Measurements from ENCODE around the gene TTC28.

Gene TTC28

GRCh38 chr22:28435140-28435768 is 244.4 kb downstream of the TTC28 start:
- no peak for DNase-seq

GRCh38 chr22:28430466-28431025 is 249.1 kb downstream of the TTC28 start:
- DNase-seq: peak in 1 of 2 experiments; percentile 34

- no peak for DNase-seq
Observed at GRCh38 chr22:28429711-28430110, 249.9 kb downstream of the TTC28 start.

- DNase-seq: no peak
Observed at GRCh38 chr22:28428271-28428670, 251.4 kb downstream of the TTC28 start.

- DNase-seq: no peak
Observed at GRCh38 chr22:28426346-28427132, 253.1 kb downstream of the TTC28 start.

- DNase-seq: no peak
Observed at GRCh38 chr22:28425211-28425610, 254.4 kb downstream of the TTC28 start.

GRCh38 chr22:28424427-28425080 is 255.1 kb downstream of the TTC28 start:
- DNase-seq: peak; percentile 58 to 75

- DNase-seq: no peak
Observed at GRCh38 chr22:28419919-28420318, 259.7 kb downstream of the TTC28 start.

- no peak for DNase-seq
Observed at GRCh38 chr22:28418008-28418407, 261.6 kb downstream of the TTC28 start.

- no peak for DNase-seq
Observed at GRCh38 chr22:28417431-28417830, 262.2 kb downstream of the TTC28 start.

- no peak for DNase-seq
Observed at GRCh38 chr22:28414913-28415312, 264.7 kb downstream of the TTC28 start.

- no peak for DNase-seq
Observed at GRCh38 chr22:28413612-28414399, 265.8 kb downstream of the TTC28 start.

GRCh38 chr22:28412109-28412508 is 267.5 kb downstream of the TTC28 start:
- DNase-seq: no peak

- no peak for DNase-seq
Observed at GRCh38 chr22:28411125-28411524, 268.5 kb downstream of the TTC28 start.

GRCh38 chr22:28410050-28410816 is 269.4 kb downstream of the TTC28 start:
- DNase-seq: no peak

- no peak for DNase-seq
Observed at GRCh38 chr22:28408709-28409108, 270.9 kb downstream of the TTC28 start.

GRCh38 chr22:28407645-28408044 is 272.0 kb downstream of the TTC28 start:
- no peak for DNase-seq

GRCh38 chr22:28406246-28406645 is 273.4 kb downstream of the TTC28 start:
- DNase-seq: no peak

- DNase-seq: no peak
Observed at GRCh38 chr22:28405588-28405987, 274.1 kb downstream of the TTC28 start.

GRCh38 chr22:28402539-28402938 is 277.1 kb downstream of the TTC28 start:
- no peak for DNase-seq

GRCh38 chr22:28402060-28402459 is 277.6 kb downstream of the TTC28 start:
- no peak for DNase-seq

GRCh38 chr22:28398981-28399380 is 280.7 kb downstream of the TTC28 start:
- no peak for DNase-seq

Data from NCI-H1930 (cell line).